Parathyroid adenoma (tissue), 2 donors: Measurements from ENCODE around the gene ACAP3.

Source experiments
- H2AFZ ChIP-seq: fragments of 300-600 bp; sonication (generic); one replicate; pipeline ENCODE4 v1.7.0; 2017; ENCODE audit warnings: antibody characterized with exemption, mild to moderate bottlenecking
- H3K27ac ChIP-seq: fragments of 300-600 bp; sonication (generic); one replicate; pipeline ENCODE4 v1.7.0; 2017
- H3K27me3 ChIP-seq: fragments of 300-600 bp; sonication (generic); one replicate; pipeline ENCODE4 v1.7.0; 2017; ENCODE audit warnings: low read length; ENCODE audit not compliant: control insufficient read depth, insufficient read depth
- H3K36me3 ChIP-seq: fragments of 300-600 bp; sonication (generic); one replicate; pipeline ENCODE4 v1.7.0; 2017; ENCODE audit warnings: low read length; ENCODE audit not compliant: control insufficient read depth, insufficient read depth
- H3K4me1 ChIP-seq: fragments of 300-600 bp; sonication (generic); one replicate; pipeline ENCODE4 v1.7.0; 2017; ENCODE audit warnings: control low read depth
- H3K4me2 ChIP-seq: fragments of 300-600 bp; sonication (generic); one replicate; pipeline ENCODE4 v1.7.0; 2017; ENCODE audit warnings: low read length
- H3K4me3 ChIP-seq: fragments of 300-600 bp; sonication (generic); one replicate; pipeline ENCODE4 v1.7.0; 2017; ENCODE audit warnings: low read depth, low read length
- H3K79me2 ChIP-seq: fragments of 300-600 bp; sonication (generic); one replicate; pipeline ENCODE4 v1.7.0; 2017; ENCODE audit warnings: control low read depth
- H3K9ac ChIP-seq: fragments of 300-600 bp; sonication (generic); one replicate; pipeline ENCODE4 v1.7.0; 2017; ENCODE audit warnings: mild to moderate bottlenecking
- H3K9me3 ChIP-seq: fragments of 300-600 bp; sonication (generic); one replicate; pipeline ENCODE4 v1.7.0; 2017; ENCODE audit warnings: low read length; ENCODE audit not compliant: control insufficient read depth
- TF ChIP-seq, protein P1 (sequence below): fragments of 300-600 bp; sonication (generic); IDR thresholded peaks from one replicate; pipeline ENCODE4 v1.7.0; 2017; ENCODE audit warnings: antibody characterized with exemption, mild to moderate bottlenecking
- donor health status: primary hyperparathyroidism.

ACAP3 gene

DNA sequence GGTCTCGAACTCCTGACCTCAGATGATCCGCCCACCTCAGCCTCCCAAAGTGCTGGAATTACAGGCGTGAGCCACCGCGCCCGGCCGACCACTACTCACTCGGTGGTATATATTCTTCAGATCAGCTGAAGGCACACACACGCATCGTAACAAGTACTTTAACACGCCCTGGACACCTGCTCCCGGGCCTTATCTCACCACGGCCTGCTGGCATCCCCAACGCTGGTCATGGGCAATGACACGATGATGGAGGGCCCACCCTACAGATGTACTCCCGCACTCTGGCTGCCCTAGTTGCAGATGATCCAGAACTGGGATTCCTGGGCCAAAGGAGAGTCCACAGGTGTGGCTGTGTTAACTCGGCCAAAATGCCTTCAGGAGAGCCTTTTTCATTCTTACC, 45.7 kb downstream of the ACAP3 start:
- Histone ChIP-seq H3K4me3 (no peak overlapping the region), H3K4me1 (no peaks in the 10 kb centered on the region), H3K79me2 (no peaks in the 10 kb centered on the region), H3K36me3 (no peaks in the 10 kb centered on the region), H3K4me2 (no peak overlapping the region), H3K9ac (no peak overlapping the region), H3K27ac (no peak overlapping the region), H3K27me3 (no peaks in the 10 kb centered on the region), H3K9me3 (no peaks in the 10 kb centered on the region), H2AFZ (no peak overlapping the region)
- TF ChIP-seq, protein P1, sequence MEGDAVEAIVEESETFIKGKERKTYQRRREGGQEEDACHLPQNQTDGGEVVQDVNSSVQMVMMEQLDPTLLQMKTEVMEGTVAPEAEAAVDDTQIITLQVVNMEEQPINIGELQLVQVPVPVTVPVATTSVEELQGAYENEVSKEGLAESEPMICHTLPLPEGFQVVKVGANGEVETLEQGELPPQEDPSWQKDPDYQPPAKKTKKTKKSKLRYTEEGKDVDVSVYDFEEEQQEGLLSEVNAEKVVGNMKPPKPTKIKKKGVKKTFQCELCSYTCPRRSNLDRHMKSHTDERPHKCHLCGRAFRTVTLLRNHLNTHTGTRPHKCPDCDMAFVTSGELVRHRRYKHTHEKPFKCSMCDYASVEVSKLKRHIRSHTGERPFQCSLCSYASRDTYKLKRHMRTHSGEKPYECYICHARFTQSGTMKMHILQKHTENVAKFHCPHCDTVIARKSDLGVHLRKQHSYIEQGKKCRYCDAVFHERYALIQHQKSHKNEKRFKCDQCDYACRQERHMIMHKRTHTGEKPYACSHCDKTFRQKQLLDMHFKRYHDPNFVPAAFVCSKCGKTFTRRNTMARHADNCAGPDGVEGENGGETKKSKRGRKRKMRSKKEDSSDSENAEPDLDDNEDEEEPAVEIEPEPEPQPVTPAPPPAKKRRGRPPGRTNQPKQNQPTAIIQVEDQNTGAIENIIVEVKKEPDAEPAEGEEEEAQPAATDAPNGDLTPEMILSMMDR, result no peak

DNA sequence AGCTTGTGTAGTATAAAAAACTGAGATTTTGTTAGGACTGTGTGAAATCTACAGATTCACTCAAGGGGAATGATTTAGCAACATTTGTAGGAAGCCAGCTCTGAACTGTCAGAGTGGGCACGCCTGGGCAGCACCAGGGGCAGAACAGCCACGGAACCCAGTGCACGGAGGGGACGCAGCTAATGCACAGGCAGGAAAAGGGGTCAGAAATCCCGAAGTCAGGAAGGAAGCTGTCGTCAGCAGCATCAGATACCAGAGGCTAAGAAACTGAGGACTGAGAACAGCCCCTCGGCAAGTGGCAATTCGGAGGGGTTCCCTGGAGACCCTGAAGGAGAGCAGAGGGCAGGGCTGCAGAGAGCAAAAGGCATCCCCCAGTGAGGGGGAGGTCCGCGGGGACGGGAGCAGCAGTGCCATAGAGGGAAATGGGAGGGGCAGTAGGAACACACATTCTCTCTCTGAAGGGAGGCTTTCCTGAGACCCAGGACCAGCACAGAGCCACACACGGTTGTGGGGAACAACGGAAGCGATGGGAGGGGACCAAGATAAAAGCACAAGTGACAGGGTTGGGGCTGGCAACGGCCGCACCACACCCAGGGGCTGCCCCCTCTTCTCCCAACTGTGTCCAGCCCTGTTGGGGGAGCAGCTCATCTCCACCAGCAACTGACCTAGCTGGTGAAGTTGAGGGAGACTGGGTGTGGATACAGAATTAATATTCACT, 46.7 kb downstream of the ACAP3 start:
- no peaks in the 10 kb centered on the region for H3K9me3 ChIP-seq
- TF ChIP-seq, protein P1, result no peak
- no peaks in the 10 kb centered on the region for H3K36me3 ChIP-seq
- no peak overlapping the region for H3K27ac ChIP-seq
- H3K4me3 ChIP-seq, result no peak overlapping the region
- H3K4me1 ChIP-seq, result no peaks in the 10 kb centered on the region
- no peaks in the 10 kb centered on the region for H3K27me3 ChIP-seq
- H2AFZ ChIP-seq, result no peak overlapping the region
- no peak overlapping the region for H3K4me2 ChIP-seq
- H3K9ac ChIP-seq, result no peak overlapping the region
- no peaks in the 10 kb centered on the region for H3K79me2 ChIP-seq

DNA sequence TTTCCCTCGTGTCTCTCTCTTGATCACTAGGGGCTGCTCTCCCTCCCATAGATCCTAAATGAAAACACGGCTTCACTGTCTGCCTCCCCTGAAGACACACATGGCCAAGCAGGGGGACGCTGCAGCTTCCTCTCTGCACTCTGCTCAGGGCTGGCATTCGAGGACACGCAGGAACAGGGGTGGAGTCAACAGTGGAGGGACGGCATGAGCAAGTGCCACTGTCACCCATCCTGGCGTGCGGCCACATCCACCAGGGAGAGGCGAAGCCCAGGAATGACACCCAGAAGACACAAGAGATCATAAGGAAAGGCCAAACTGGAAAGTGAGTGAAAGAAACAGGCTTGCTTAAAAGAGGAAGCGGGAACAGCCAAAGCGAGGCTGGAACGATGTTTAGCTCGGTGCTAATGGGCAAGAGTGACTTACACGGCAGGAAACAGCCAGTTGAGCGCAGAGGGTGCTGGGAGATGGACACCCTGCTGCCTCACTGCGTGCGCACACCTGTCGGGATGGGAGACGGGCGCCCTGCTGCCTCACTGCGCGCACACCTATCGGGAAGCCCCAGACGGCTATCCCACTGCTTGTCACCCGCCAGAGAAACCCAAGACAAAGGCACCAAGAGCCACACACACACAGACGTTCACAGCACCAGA, 47.7 kb downstream of the ACAP3 start:
- Histone ChIP-seq H2AFZ (no peak overlapping the region), H3K9ac (no peak overlapping the region), H3K36me3 (no peaks in the 10 kb centered on the region), H3K27me3 (no peaks in the 10 kb centered on the region), H3K9me3 (no peaks in the 10 kb centered on the region), H3K4me1 (no peaks in the 10 kb centered on the region), H3K4me2 (no peak overlapping the region), H3K79me2 (no peaks in the 10 kb centered on the region), H3K27ac (no peak overlapping the region), H3K4me3 (no peak overlapping the region)
- TF ChIP-seq, protein P1, result no peak

DNA sequence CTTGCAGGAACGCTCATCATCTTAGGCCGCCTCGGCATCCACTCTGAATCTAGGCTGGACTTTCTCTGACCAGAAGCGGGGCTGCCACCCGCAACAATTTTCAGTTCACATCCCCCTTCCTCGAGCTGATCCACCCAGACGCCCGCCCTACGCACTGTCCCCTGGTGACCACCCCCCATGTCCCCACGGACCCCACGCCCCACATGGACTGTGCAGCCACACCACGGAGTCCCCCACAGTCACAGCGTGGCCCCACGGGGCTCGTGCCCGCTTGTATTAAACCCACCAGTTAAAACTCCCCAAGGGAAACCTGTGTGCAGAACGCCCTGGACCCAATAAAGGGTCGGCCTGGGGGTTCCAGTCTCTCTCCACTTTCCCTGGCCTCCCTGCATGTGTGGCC, 48.2 kb downstream of the ACAP3 start:
- Histone ChIP-seq H3K27ac (no peak overlapping the region), H3K9ac (no peak overlapping the region), H3K79me2 (no peaks in the 10 kb centered on the region), H3K4me1 (no peaks in the 10 kb centered on the region), H3K27me3 (no peaks in the 10 kb centered on the region), H3K4me2 (no peak overlapping the region), H3K9me3 (no peaks in the 10 kb centered on the region), H3K36me3 (no peaks in the 10 kb centered on the region), H3K4me3 (no peak overlapping the region), H2AFZ (no peak overlapping the region)
- TF ChIP-seq, protein P1, result no peak

DNA sequence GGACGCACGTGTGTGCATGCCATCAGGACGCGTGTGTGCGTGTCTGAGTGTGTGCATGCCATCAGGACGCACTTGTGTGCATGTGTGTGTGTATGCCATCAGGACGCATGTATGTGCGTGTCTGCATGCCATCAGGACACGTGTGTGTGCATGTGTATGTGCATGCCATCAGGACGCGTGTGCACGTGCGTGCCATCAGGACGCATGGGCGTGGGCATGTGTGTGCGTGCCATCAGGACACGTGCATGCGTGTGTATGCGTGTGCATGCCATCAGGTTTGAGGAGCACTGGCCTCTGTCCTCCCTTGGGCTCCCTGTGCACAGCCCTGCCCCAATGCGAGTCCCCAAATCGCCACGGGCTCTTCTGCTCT, 48.6 kb downstream of the ACAP3 start:
- no peaks in the 10 kb centered on the region for H3K9me3 ChIP-seq
- H2AFZ ChIP-seq, result no peak overlapping the region
- H3K27ac ChIP-seq, result no peak overlapping the region
- H3K9ac ChIP-seq, result no peak overlapping the region
- H3K79me2 ChIP-seq, result no peaks in the 10 kb centered on the region
- no peak overlapping the region for H3K4me3 ChIP-seq
- H3K4me1 ChIP-seq, result no peaks in the 10 kb centered on the region
- H3K4me2 ChIP-seq, result no peak overlapping the region
- no peaks in the 10 kb centered on the region for H3K36me3 ChIP-seq
- no peaks in the 10 kb centered on the region for H3K27me3 ChIP-seq
- TF ChIP-seq, protein P1, result no peak
